NCI-H187 treated with DMSO at 0.1 percent for 48 hours (cell line): ENCODE data around the gene NT5C3B.
"Not testable (repeated sequence)": the region's sequence is repeated elsewhere in the genome, so short reads cannot be mapped to it uniquely, and the experiment has no call there.

Experiments
- DNase-seq: peaks from one replicate; lab custom pipeline; 2025; lab: John Stamatoyannopoulos, UW

NT5C3B gene

GRCh38 chr17:41839448-41839847 lies 3.4 kb upstream of the NT5C3B start:
- DNase-seq: not testable (repeated sequence)

GRCh38 chr17:41837761-41838538 lies 1.9 kb upstream of the NT5C3B start, which contains the start of gene KLHL10:
TSS of gene KLHL10 (plus strand) at chr17:41837825. CDS start at chr17:41837933, 108 bp downstream.
- no peak for DNase-seq

- DNase-seq: no peak
Observed at GRCh38 chr17:41836550-41837196, 641 bp upstream of the NT5C3B start.

- DNase-seq: no peak
Observed at GRCh38 chr17:41835214-41835799, 725 bp downstream of the NT5C3B start.

GRCh38 chr17:41829961-41830360 lies 6.1 kb downstream of the NT5C3B start:
- not testable (repeated sequence) for DNase-seq

- DNase-seq: no peak
Observed at GRCh38 chr17:41825175-41825845, 10.7 kb downstream of the NT5C3B start.

GRCh38 chr17:41824086-41824485 lies 11.9 kb downstream of the NT5C3B start:
- DNase-seq: no peak

GRCh38 chr17:41823580-41823979 lies 12.5 kb downstream of the NT5C3B start:
- DNase-seq: no peak

GRCh38 chr17:41823141-41823524 lies 12.9 kb downstream of the NT5C3B start:
- DNase-seq: no peak

GRCh38 chr17:41822216-41823140 lies 13.6 kb downstream of the NT5C3B start:
- no peak for DNase-seq

GRCh38 chr17:41821776-41822175 lies 14.3 kb downstream of the NT5C3B start:
- DNase-seq: no peak

GRCh38 chr17:41818024-41818423 lies 18.0 kb downstream of the NT5C3B start:
- no peak for DNase-seq

GRCh38 chr17:41816637-41817320 lies 19.3 kb downstream of the NT5C3B start:
- no peak for DNase-seq

GRCh38 chr17:41814195-41814594 lies 21.8 kb downstream of the NT5C3B start:
- no peak for DNase-seq

- DNase-seq: no peak
Observed at GRCh38 chr17:41813699-41814124, 22.3 kb downstream of the NT5C3B start.

GRCh38 chr17:41813152-41813680 lies 22.8 kb downstream of the NT5C3B start:
- DNase-seq: no peak

GRCh38 chr17:41812381-41813151 lies 23.5 kb downstream of the NT5C3B start, which contains the start of gene FKBP10:
TSS of gene FKBP10 (plus strand) at chr17:41813004. CDS start at chr17:41813035, 31 bp downstream.
- no peak for DNase-seq

- no peak for DNase-seq
Observed at GRCh38 chr17:41811549-41812380, 24.3 kb downstream of the NT5C3B start, which contains the start of gene P3H4. TSS of gene P3H4 (minus strand) at chr17:41811949. CDS start at chr17:41811915, 34 bp downstream.
